ENCODE measurements around the gene RASAL2. TPM values are rescaled to one million over a fixed set of nuclear protein-coding genes. Genes with fewer than 3 reads are reported as not detected.
A peak's percentile ranks its signal among the peaks of the same experiment; 100 is the strongest.
"Not testable (repeated sequence)": the region's sequence is repeated elsewhere in the genome, so short reads cannot be mapped to it uniquely, and the experiment has no call there.

RASAL2 gene
- total RNA-seq, 1 donor from 2014 or later: 57.5 TPM

GRCh38 chr1:178501705-178502329 lies 407.9 kb downstream of the RASAL2 start:
- Histone ChIP-seq H3K36me3 (no peaks in the 10 kb centered on the region), H3K4me3 (no peak overlapping the region), H3K9me3 (no peaks in the 10 kb centered on the region), H3K27ac (no peak overlapping the region), H3K27me3 (no peaks in the 10 kb centered on the region), H3K4me1 (no peaks in the 10 kb centered on the region)
- peak in 1 of 2 donors; percentile 75 for DNase-seq (ENCODE audit: low spot score in 2 of 2)
- intact Hi-C loops (cut with DNase I): loop anchor here (5.0 kb wide), 1 partner anchor 190 kb away; no protein-coding TSS in a partner anchor
- TF ChIP-seq, protein P1, sequence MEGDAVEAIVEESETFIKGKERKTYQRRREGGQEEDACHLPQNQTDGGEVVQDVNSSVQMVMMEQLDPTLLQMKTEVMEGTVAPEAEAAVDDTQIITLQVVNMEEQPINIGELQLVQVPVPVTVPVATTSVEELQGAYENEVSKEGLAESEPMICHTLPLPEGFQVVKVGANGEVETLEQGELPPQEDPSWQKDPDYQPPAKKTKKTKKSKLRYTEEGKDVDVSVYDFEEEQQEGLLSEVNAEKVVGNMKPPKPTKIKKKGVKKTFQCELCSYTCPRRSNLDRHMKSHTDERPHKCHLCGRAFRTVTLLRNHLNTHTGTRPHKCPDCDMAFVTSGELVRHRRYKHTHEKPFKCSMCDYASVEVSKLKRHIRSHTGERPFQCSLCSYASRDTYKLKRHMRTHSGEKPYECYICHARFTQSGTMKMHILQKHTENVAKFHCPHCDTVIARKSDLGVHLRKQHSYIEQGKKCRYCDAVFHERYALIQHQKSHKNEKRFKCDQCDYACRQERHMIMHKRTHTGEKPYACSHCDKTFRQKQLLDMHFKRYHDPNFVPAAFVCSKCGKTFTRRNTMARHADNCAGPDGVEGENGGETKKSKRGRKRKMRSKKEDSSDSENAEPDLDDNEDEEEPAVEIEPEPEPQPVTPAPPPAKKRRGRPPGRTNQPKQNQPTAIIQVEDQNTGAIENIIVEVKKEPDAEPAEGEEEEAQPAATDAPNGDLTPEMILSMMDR (IDR thresholded peaks at IDR 0.05): peak; percentile 45 to 71 (median 65)

DNA sequence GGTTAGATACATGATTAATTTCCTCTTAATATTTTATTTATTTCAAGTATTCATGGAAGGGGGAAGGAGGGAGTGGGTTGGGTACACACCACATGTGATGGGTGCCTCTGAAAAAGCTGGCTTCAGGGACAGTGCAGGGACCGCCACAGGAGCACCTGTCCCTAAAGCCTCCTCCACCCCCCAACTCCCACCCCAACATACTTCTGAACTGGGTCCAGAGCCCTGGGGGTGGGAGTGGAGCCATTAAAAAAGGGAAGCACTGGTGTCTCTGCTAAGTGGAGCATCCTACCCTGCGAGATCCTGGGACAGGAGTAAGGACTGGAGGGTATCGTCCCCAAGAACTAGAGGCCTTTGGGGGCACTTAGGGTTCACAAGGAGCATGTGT lies 408.4 kb downstream of the RASAL2 start:
- H3K27ac ChIP-seq: no peak overlapping the region
- DNase-seq (ENCODE audit: low spot score in 2 of 2): peak in 1 of 2 donors; percentile 55
- intact Hi-C loops (cut with DNase I): loop anchor here (5.0 kb wide), 1 partner anchor 190 kb away; no protein-coding TSS in a partner anchor
- TF ChIP-seq, protein P1 (IDR thresholded peaks at IDR 0.05): no peak
- H3K4me1 ChIP-seq: no peaks in the 10 kb centered on the region
- no peaks in the 10 kb centered on the region for H3K36me3 ChIP-seq
- no peaks in the 10 kb centered on the region for H3K27me3 ChIP-seq
- no peak overlapping the region for H3K4me3 ChIP-seq
- no peaks in the 10 kb centered on the region for H3K9me3 ChIP-seq

- Histone ChIP-seq H3K27ac (no peak overlapping the region), H3K27me3 (no peaks in the 10 kb centered on the region), H3K9me3 (no peaks in the 10 kb centered on the region), H3K4me1 (no peaks in the 10 kb centered on the region), H3K36me3 (no peaks in the 10 kb centered on the region), H3K4me3 (no peak overlapping the region)
- TF ChIP-seq, protein P1 (IDR thresholded peaks at IDR 0.05): no peak
- intact Hi-C loops (cut with DNase I): loop anchor here (5.0 kb wide), 1 partner anchor 191 kb away; no protein-coding TSS in a partner anchor
- DNase-seq (ENCODE audit: low spot score in 2 of 2): no peak
Measured at GRCh38 chr1:178502856-178503255, 409.0 kb downstream of the RASAL2 start.

DNA sequence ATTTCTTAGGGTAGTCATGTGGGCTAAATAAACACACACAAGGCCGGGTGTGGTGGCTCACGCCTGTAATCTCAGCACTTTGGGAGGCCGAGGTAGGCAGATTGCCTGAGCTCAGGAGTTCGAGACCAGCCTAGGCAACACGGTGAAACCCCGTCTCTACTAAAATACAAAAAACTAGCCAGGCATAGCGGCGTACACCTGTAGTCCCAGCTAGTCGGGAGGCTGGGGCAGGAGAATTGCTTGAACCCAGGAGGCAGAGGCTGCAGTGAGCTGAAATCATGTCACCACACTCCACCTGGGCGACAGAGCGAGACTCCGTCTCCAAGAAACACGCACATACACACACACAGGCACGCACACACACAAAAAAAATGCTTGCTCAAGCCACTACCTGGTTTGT lies 409.4 kb downstream of the RASAL2 start:
- not testable (repeated sequence) for DNase-seq (ENCODE audit: low spot score in 2 of 2); H3K4me1 ChIP-seq; H3K36me3 ChIP-seq; H3K4me3 ChIP-seq; H3K27me3 ChIP-seq; H3K27ac ChIP-seq; H3K9me3 ChIP-seq
- intact Hi-C loops (cut with DNase I): loop anchor here (5.0 kb wide), 1 partner anchor 191 kb away; no protein-coding TSS in a partner anchor

DNA sequence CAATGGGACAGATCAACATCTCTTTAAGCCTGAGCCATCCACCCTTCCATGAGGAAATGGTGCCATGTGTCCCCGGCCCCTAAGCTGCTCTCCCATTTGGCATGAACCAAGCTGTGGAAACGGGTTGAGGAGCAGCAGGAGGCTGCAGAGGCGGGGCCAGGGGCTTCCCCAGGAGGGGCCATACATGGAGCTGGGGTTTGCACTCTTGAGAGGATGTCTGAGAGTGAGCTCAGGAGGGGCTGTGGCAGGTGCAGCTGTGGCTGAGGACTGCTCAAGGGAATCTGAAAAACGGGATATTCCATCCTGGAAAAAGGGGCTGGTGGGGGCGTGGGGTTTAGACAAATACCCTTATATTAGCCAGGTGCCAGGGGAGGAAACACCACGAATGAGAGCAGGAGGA lies 409.9 kb downstream of the RASAL2 start:
- Histone ChIP-seq H3K4me3 (no peak overlapping the region), H3K27ac (no peak overlapping the region), H3K27me3 (no peaks in the 10 kb centered on the region), H3K36me3 (no peaks in the 10 kb centered on the region), H3K9me3 (no peaks in the 10 kb centered on the region), H3K4me1 (no peaks in the 10 kb centered on the region)
- TF ChIP-seq, protein P1 (IDR thresholded peaks at IDR 0.05): no peak
- no peak for DNase-seq (ENCODE audit: low spot score in 2 of 2)
- intact Hi-C loops (cut with DNase I): loop anchor here (5.0 kb wide), 1 partner anchor 192 kb away; no protein-coding TSS in a partner anchor

DNA sequence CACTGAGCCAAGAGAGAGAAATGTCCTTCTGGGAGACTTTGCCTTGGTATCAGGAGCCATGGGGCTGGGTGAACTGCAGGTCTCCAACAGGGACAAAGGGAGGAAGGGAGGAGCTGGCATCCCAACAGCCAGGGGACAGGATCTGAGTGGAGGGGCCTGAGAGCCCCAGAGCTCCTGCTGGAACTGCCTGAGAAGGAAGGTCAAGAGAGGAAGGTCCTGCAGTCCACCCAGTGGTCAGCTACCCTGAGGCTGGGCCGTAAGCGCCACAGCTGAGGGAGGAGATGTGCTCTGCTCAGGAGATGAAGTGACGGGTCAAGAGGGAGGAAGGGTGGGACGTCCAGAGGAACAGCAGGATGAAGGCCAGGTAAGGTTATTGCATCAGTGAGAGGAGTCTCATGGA lies 410.4 kb downstream of the RASAL2 start:
- H3K36me3 ChIP-seq: no peaks in the 10 kb centered on the region
- intact Hi-C loops (cut with DNase I): loop anchor here (5.0 kb wide), 1 partner anchor 192 kb away; no protein-coding TSS in a partner anchor
- TF ChIP-seq, protein P1 (IDR thresholded peaks at IDR 0.05): no peak
- no peaks in the 10 kb centered on the region for H3K27me3 ChIP-seq
- H3K4me1 ChIP-seq: no peaks in the 10 kb centered on the region
- no peak overlapping the region for H3K4me3 ChIP-seq
- no peak for DNase-seq (ENCODE audit: low spot score in 2 of 2)
- H3K27ac ChIP-seq: no peak overlapping the region
- H3K9me3 ChIP-seq: no peaks in the 10 kb centered on the region

All from ascending aorta (tissue), 2 donors.